HG02588 (cell line): ENCODE measurements around the gene GPR173.
A peak's percentile ranks its signal among the peaks of the same experiment; 100 is the strongest.

Experiments used
- ATAC-seq: cut with Tn5 transposase; IDR thresholded peaks from one replicate; pipeline ENCODE4 v1.9.1; 2021; ENCODE audit warnings: mild to moderate bottlenecking, moderate library complexity; ENCODE audit not compliant: unreplicated experiment

Gene GPR173

DNA sequence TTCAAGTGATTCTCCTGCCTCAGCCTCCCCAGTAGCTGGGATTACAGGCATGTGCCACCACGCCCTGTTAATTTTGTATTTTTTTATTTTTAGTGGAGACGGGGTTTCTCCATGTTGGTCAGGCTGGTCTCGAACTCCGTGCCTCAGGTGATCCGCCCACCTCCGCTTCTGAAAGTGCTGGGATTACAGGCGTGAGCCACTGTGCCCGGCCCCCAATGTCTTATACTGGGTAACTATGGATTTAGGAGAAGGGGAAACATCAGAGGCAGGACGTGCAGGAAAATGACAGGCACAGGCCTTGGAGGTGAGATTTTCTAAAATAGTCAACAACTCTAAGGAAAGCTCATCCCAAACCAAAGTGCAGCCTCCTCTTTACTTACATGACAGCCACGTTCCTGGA, 22.5 kb downstream of the GPR173 start:
- no peak for ATAC-seq

GRCh38 chrX:53071604-53072417, 23.2 kb downstream of the GPR173 start:
- peak; percentile 83 for ATAC-seq

- ATAC-seq, result no peak
Observed at GRCh38 chrX:53072418-53073114, 24.0 kb downstream of the GPR173 start.

- no peak for ATAC-seq
Observed at GRCh38 chrX:53073115-53073586, 24.6 kb downstream of the GPR173 start.

DNA sequence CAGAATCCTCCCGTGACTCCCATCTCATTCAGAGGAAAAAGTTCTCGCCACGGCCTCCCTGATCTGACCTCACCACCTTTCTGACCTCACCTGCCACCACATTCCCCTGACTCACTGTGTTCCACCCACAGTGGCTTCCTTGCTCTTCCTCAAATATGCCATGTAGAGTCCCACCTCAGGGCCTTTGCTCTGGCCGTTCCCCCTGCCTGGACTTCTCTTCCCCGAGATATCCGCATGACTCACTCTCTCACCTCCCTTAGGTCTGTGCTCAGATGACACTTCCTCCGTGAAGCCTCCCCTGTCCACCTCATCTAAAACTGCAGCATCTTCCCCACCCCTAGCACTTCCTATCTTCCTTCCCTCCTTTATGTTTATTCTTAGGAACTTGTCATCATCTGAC, 26.4 kb downstream of the GPR173 start:
- no peak for ATAC-seq

DNA sequence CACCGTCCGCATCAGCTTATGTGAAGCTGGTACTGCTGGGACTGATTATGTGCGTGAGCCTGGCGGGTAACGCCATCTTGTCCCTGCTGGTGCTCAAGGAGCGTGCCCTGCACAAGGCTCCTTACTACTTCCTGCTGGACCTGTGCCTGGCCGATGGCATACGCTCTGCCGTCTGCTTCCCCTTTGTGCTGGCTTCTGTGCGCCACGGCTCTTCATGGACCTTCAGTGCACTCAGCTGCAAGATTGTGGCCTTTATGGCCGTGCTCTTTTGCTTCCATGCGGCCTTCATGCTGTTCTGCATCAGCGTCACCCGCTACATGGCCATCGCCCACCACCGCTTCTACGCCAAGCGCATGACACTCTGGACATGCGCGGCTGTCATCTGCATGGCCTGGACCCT, 28.1 kb downstream of the GPR173 start:
- ATAC-seq, result no peak

GRCh38 chrX:53077207-53078197, 28.9 kb downstream of the GPR173 start:
- no peak for ATAC-seq

DNA sequence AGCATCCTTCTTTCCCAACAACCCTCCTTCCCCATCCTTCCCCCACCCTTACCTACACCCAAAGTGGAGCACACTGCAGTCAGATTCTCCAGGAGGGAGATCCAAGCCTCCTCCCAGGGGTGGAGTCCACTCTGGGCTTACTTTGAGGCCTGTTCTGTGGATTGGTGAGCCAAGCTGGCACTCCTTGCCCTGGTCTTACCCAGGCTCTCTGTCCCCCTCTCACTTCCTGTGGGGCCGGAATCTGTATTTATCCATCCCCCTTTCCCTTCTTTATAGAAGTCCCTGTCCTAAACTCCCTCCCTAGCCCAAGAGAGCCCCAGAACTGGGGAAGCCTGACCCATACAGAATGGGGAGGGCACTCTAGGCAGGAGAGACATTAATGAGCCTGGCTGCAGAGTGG, 30.4 kb downstream of the GPR173 start:
- no peak for ATAC-seq

GRCh38 chrX:53080628-53081580, 32.3 kb downstream of the GPR173 start:
- ATAC-seq, result no peak

DNA sequence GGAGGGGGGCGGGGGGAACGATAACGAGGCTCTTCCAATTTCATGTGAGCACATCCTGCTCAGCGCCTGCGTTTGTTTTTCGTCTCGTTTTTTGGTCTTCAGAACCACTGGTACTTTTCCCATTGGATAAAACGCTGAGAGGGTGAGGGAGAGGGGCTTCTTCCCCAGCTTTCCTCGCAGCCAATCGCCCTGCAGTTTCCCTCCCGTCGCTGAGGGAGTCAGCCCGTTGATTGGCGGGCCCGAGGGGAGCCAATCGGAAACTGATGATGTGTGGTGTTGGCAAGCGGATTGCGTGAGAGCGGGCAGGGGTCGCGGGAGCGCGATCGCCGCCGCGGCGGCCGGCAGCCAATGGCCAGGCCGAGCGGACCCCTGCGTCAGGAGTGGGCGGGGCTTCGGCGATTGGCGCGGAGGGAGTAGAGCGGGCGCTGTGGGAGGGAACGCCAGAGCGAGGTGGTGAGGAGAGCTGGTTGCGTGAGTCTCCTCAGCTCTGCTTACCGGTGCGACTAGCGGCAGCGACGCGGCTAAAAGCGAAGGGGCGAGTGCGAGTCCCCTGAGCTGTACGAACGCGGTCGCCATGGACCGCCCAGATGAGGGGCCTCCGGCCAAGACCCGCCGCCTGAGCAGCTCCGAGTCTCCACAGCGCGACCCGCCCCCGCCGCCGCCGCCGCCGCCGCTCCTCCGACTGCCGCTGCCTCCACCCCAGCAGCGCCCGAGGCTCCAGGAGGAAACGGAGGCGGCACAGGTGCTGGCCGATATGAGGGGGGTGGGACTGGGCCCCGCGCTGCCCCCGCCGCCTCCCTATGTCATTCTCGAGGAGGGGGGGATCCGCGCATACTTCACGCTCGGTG, 33.6 kb downstream of the GPR173 start, which contains the start of gene TSPYL2:
Gene TSPYL2, plus strand, starts transcription at position 443 of the 848 bp plus-strand sequence. Its CDS starts 132 bp downstream, at position 575.
- peak; percentile 95 for ATAC-seq

DNA sequence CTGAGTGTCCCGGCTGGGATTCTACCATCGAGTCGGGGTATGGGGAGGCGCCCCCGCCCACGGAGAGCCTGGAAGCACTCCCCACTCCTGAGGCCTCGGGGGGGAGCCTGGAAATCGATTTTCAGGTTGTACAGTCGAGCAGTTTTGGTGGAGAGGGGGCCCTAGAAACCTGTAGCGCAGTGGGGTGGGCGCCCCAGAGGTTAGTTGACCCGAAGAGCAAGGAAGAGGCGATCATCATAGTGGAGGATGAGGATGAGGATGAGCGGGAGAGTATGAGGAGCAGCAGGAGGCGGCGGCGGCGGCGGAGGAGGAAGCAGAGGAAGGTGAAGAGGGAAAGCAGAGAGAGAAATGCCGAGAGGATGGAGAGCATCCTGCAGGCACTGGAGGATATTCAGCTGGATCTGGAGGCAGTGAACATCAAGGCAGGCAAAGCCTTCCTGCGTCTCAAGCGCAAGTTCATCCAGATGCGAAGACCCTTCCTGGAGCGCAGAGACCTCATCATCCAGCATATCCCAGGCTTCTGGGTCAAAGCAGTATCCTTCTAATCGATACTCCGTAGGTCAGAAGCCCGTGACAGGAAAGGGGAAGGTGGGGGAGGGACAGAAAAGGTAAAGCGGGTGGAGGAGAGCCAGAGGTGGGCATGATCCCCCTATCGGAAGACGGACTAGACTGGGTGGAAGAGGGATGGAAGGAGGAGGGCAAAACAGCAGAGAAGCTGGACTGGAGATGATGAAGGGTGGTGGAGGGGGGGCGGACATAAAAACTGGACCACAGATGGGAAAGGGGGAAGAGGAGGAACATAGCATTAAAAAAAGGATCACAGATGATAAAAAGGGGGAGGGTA, 34.4 kb downstream of the GPR173 start:
- no peak for ATAC-seq

DNA sequence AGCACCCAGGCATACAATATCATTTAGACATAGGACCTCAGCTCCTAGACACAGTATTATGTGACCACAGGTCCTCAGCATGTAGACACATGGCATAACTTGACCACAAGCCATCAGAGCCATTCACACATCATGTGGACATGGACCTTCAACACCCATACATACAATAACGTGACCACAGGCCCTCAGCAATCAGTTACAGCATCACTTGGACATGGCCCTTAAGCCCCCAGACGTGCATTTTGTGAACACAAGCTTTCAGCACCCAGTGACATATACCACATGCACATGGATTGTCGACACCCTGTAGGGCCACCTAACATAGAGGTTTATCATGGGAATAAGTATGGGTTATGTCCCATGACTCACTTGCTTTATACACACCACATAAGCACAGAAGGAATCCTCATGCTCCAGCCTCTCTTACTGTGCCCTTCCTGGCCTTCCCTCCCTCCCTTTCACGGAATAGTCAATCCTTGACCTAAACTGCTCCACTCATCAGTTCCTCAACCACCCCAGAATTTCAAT, 35.5 kb downstream of the GPR173 start:
- ATAC-seq, result no peak

GRCh38 chrX:53084863-53085262, 36.3 kb downstream of the GPR173 start:
- ATAC-seq, result no peak

DNA sequence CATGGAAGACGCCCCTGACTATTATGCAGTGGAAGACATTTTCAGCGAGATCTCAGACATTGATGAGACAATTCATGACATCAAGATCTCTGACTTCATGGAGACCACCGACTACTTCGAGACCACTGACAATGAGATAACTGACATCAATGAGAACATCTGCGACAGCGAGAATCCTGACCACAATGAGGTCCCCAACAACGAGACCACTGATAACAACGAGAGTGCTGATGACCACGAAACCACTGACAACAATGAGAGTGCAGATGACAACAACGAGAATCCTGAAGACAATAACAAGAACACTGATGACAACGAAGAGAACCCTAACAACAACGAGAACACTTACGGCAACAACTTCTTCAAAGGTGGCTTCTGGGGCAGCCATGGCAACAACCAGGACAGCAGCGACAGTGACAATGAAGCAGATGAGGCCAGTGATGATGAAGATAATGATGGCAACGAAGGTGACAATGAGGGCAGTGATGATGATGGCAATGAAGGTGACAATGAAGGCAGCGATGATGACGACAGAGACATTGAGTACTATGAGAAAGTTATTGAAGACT, 37.2 kb downstream of the GPR173 start:
- no peak for ATAC-seq

DNA sequence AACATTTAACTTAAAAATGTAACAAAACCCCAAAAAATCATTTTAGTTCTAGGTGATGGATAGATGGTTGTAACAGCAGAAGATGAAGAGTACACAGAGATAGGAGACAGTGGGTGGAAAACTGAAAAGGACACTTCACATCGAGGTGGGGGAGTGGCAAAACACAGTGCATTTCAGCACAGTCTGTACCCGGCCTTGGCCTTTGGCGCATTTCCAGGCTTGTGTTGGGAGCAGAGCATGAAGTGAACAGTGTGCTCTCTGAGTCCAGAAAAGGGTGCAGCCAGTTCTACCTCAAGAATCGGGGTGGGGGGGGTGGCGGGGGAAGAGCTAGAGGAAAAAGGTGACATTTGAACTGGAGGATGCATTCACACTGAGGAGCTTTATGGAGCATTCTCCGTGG, 37.9 kb downstream of the GPR173 start:
- ATAC-seq, result no peak

GRCh38 chrX:53087388-53087831, 38.8 kb downstream of the GPR173 start:
- ATAC-seq, result no peak
